ENCODE measurements around the gene PPP1R15B.
A peak's percentile ranks its signal among the peaks of the same experiment; 100 is the strongest.
"Not testable (repeated sequence)": the region's sequence is repeated elsewhere in the genome, so short reads cannot be mapped to it uniquely, and the experiment has no call there.

PPP1R15B gene

GRCh38 chr1:204443260-204443619, 31.6 kb upstream of the PPP1R15B start:
- FAIRE-seq = no peak

- no peak for FAIRE-seq
Observed at GRCh38 chr1:204442376-204443259, 31.0 kb upstream of the PPP1R15B start.

DNA sequence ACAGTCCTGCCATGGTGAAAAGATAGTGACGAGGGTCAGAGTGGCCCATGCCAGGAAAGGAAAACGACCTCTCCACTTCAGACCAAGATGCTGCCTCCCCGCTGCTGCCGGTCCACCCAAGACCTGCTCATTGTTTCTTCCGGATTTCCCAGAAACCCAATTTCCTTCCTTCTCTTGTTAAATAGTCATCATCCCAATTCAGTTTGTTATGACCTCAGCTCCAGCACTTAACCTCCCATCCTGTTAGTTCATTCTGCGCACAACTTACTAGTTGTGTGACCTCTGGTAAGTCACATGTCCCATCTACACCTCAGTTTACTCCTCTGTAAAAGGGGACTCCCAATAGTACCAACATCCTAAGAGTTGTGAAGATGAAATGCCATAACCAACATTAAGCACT, 29.9 kb upstream of the PPP1R15B start:
- FAIRE-seq = no peak

DNA sequence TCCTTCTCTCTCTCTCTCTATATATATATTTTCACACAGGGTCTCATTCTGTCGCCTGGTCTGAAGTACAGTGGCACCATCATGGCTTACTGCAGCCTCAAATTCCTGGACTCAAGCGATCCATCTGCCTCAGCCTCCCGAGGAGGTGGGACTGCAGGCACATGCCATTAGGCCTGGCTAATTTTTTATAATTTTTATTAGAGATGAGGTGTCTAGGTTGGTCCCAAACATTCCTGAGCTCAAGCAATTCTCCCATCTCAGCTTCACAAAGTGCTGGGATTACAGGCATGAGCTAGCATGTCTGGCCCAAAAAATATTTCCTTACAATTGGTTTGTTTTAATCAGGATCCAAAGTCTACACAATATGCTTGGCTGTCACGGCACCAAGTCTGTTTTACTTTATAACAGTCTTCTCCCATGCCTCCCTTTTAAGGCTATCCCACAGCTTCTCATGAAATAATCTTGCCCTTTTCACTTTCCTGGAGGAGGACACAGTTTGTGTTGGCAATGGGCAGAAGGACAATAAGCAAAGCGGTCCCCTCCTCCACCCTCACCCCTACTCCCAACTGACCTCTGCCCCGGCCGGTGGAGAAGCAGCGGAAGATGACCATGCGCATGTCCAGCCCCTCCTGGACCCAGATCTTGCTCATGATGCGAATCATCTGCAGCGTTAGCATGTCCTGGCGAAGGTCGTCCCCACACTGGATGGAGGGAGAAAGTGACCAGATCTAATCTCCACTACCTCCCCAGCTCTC, 28.2 kb upstream of the PPP1R15B start:
- no peak for FAIRE-seq

DNA sequence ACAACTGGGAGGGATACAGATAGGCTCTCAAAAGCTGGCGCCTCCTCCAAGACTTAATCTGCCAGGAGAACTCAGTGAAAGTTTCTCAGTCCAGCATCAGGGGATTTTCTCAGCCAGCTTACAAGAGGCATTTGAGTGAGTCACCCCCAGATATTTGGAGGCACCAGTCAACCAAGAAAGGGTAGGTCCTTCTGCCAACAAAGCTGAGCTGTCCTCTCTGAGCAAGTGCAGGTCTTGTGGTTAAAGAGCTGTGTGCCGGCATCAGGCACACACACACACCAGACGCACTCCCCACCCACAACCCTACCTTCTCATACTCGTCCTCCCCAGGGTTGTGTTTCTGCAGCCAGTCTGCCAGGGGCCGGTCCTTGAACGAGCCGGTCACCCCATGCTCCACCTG, 27.0 kb upstream of the PPP1R15B start:
- FAIRE-seq = no peak

DNA sequence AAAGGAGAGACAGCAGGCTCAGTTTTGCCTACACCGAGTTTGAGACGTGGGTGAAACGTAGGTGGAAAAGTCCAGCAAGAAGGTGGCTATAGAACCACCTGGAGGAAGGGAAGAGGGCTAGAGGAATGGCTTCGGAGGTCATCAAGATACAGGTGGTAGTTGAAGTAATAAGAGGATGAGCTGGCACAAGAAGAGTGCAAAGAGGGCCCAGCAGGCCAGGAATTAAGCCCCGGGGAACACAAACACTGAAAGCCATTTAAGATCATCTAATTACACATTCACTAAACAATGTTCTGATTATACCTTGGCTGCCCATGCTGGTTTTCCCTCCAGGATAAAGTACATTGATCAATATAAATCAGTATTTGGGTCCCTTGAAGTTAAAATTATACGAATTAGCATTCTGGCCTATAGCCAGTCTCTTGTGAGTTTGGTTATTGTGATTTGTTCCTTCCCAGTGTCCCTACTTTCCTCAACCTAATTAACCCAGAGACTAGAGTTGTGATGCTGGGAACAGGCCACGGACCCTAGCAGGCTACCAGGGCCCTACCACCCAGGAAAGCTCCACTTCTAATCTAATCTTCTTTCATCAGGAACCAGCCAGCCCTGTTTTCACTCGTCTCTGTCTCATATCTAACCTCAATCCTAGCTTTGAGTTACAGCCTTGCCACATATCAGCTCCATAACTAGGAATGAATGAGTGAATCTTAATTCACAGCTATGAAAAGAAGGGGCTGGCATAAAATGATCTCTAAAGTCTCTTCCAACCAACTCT, 26.4 kb upstream of the PPP1R15B start:
- no peak for FAIRE-seq

DNA sequence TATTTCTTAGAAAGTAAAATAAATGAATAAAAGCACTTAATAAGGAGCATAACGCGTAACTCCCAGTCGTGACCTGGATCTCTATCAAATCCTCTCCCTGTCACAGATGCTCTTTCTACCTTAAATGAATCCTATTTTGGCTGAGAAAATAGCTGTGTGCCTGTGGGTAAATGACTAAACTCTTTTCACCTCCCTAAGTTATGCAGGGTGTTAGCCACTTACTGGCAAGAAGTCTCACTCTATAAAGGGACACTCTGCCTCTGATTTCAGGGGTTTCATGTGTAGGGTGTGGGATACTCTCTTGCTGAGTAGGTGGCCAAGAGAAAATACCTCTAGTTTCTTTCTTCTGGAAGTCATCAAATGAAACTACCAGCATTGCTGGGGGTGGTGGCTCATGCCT, 24.3 kb upstream of the PPP1R15B start:
- no peak for FAIRE-seq

DNA sequence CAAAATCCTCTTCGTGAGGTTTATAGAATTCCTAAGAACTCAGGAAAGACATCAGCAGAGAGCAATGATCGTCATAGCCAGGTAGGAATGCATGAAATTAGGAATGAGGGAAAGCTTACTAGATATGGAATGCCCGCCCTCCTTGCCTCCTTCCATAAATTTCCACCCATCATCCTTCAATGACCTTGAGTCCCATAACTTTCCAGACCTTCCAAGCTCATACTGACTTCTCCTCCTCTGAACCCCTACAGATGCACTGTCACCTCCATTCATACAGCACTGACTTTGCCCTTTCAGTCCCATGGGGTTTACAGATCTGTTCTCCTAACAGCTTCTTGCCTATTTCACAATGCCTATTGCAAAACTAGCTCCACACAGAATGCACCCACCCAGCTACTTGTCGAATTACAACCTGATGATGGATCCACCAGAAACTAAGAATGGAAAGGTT, 23.8 kb upstream of the PPP1R15B start:
- no peak for FAIRE-seq

- no peak for FAIRE-seq
Observed at GRCh38 chr1:204434116-204434755, 22.6 kb upstream of the PPP1R15B start.

- no peak for FAIRE-seq
Observed at GRCh38 chr1:204432708-204433107, 21.1 kb upstream of the PPP1R15B start.

GRCh38 chr1:204431310-204432184, 19.9 kb upstream of the PPP1R15B start:
- peak; percentile 40 for FAIRE-seq

GRCh38 chr1:204429746-204430145, 18.1 kb upstream of the PPP1R15B start:
- no peak for FAIRE-seq

GRCh38 chr1:204426971-204427701, 15.5 kb upstream of the PPP1R15B start:
- FAIRE-seq = no peak

DNA sequence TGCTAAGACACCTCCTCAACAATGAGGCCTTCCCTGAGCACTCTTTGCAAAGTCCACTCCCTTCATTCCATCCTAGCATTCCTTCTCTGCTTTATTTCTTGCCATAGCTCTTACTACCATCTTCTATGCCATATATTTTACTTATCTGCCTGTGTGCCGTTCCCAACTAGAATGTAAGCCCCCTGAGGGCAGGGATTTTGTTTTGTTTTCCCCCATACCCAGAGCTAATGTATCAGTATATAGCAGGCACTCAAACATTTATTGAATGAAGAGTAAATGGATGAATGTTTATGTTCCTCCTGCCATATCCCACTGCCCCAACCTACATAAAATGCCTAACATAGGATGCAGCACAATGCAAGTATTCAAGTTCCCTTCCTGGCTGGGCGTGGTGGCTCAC, 14.9 kb upstream of the PPP1R15B start:
- FAIRE-seq = no peak

DNA sequence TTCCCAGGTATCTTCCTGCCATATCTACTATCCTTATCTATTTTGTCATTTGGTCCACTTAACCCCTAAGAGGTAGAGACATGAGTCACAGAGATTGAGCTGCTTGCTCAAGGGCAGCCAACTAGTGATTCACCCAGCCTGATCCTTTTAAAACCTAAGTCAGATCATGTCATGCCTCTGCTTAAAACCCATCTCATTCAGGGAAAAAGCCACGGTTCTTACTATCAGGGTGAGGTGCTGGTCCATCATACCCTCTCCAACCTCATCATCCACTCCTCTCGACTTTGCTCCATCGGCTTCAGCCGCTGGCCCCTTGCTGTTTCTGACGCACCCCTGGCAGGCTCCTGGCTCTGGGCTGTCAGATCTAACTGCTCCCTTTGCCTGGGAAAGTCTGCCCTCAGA, 14.4 kb upstream of the PPP1R15B start:
- FAIRE-seq = no peak

DNA sequence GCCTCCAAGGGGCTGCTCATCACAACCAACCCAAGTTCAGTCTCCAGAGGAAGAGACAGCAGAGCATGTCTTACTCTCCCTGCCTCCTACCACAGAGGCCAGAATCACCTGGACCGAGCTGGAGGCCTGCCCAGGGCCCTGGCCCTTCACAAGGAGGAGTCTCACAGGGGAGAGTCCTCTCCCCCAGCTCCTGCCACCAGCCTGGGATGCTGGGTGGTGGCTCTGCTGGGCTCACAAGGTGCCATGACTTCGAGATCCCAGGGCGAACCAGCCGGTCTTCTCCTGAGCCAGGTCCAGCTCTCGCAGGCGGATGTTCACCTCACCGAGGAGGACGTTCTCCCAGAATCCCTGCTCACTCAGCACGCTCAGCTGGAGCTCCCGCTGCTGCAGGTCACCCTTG, 13.0 kb upstream of the PPP1R15B start:
- no peak for FAIRE-seq

DNA sequence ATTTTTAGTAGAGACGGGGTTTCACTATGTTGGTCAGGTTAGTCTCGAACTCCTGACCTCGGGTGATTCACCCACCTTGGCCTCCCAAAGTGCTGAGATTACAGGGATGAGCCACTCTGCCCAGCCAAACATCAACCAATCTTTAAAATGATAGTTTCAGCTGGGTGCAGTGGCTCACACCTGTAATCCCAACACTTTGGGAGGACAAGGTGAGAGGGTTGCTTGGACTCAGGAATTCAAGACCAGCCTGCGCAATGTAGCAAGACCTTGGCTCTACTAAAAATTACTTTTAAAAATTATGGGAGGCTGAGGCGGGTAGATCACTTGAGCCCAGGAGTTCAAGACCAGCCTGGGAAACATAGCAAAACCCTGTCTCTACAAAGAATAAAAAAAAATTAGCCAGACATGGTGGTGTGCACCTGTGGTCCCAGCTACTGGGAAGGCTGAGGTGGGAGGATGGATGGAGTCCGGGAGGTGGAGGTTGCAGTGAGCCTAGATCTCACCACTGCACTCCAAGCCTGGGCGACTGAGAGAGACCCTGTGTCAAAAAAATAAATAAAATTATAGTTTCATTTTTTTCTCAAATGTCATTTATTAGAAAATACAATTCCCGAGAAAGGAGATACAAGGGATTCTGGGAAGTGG, 10.6 kb upstream of the PPP1R15B start:
- FAIRE-seq = not testable (repeated sequence)

DNA sequence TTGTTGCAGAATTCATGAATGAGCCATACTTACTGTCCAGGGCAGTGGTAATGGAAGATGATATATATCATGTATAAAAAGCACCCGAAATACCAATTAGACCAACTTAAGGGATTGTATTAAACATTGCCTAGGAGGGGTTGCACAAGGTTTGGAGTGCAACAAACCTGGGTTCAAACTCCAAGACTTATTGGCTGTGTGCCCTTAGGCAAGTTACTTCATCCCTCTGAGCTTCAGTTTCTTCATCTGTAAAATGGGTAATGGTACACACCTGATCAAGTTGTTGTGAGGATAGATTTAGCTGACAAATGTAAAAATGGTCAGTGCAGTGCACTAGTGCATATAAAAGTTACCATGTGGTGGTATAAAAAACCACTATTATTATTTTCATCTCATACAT, 9.8 kb upstream of the PPP1R15B start:
- no peak for FAIRE-seq

DNA sequence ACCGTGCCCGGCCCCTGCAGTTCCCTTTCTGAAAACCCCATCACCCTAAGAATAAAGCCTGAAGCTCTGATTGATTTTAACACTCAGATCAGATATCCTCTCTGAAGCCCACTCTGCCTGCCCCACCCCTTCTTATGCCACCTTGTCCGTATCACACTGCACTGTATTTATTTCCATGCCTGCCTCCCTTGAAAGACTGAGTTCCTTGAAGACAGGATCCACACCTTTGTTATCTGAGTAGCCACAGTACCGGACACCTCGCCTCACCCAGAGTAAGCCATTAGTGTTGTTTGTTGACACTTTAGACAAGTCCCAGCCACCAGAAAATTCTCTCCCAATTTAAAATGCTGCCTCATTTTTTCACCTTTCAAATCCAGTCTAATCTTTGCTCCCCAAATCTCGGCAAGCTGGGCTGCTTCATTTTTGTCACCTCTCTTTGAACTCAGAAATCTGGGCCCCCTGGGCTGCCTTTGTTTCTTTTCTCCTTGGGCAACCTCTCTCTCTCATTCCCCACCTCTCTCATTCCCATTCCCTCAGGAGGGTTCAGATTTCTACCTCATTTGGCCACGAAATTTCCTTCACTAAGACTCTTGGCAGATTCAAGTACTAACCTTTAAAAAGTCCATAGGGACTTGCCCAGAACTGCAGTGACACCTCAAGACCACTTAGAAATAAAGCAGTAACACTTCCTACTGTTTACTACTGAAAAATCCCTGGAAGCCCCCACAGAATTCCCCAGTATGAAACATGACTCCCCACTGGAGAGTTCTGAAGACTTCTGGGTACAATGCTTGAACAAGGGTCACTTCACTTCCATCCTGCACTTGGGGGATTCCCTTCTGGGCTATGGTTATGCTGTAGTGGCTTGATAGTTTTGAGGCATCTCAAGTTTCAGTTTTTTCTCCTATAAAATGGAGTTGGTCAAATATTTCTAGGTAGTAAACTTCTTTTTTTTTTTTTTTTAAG, 8.7 kb upstream of the PPP1R15B start:
- no peak for FAIRE-seq

DNA sequence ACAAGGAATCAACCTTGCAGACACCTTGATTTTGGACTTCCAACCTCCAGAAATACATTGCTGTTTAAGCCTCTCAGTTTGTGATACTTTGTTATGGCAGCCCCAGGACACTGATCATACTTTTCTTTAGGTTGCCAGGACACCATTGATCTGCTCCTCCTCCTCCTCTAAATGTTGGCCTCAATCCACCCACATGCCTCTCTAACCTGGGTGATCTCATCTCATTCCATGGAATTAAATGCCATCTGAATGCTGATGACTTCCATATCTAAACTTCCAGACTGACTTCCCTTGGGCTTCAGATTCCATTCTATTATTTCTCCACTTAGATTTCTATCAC, 7.4 kb upstream of the PPP1R15B start:
- no peak for FAIRE-seq
